Right lobe of liver (tissue), 6 donors: ENCODE results near the gene GABRB2. TPM values are rescaled to one million over a fixed set of nuclear protein-coding genes. Genes with fewer than 3 reads are reported as not detected.
A peak's percentile ranks its signal among the peaks of the same experiment; 100 is the strongest.

Source experiments
- ATAC-seq, 4 donors: fragments of 200-7000 bp; cut with Tn5 transposase; one replicate each; pipeline ENCODE4 v1.9.1; 2020; ENCODE audit warnings: mild to moderate bottlenecking in 4 of 4, moderate library complexity in 4 of 4
- DNase-seq, 3 donors: peaks; one replicate each; pipeline ENCODE4 v3.0.0-alpha.2; 2020
- H3K27ac ChIP-seq, 3 donors: fragments of 200-600 bp; one replicate each; pipeline ENCODE4 v1.8.0; 2022
- H3K27me3 ChIP-seq, 2 donors: fragments of 200-600 bp; one replicate each; pipeline ENCODE4 v1.8.0; 2022
- H3K36me3 ChIP-seq, 4 donors: fragments of 200-600 bp; sonication (generic) in 1 of 4; one replicate each; pipeline versions ENCODE4 v1.5.1 to v1.8.0; 2017 to 2022; ENCODE audit warnings: control low read depth in 1 of 4
- H3K4me1 ChIP-seq, 4 donors: fragments of 200-600 bp; sonication (generic) in 1 of 4; one replicate each; pipeline versions ENCODE4 v1.5.1 to v1.8.0; 2017 to 2022; ENCODE audit warnings: control low read depth in 1 of 4
- H3K4me3 ChIP-seq, 3 donors: fragments of 200-600 bp; one replicate each; pipeline ENCODE4 v1.8.0; 2022
- H3K9me3 ChIP-seq, 4 donors: fragments of 200-600 bp; sonication (generic) in 1 of 4; one replicate each; pipeline versions ENCODE4 v1.5.1 to v1.8.0; 2017 to 2022; ENCODE audit warnings: control low read depth in 1 of 4
- CTCF ChIP-seq, 4 donors: fragments of 200-600 bp in 3 of 4; fragments of 450-650 bp in 1 of 4; IDR thresholded peaks; one replicate each; pipeline versions ENCODE4 v1.5.1 to v1.8.0; 2016 to 2022; ENCODE audit warnings: antibody characterized with exemption in 4 of 4, mild to moderate bottlenecking in 2 of 4
- POLR2A ChIP-seq: fragments of 450-650 bp; IDR thresholded peaks from one replicate; pipeline ENCODE4 v1.6.1; 2017; ENCODE audit warnings: antibody characterized with exemption, mild to moderate bottlenecking
- WGBS: methylation state at CpG from one replicate; pipeline ENCODE4 v1.1.6; 2018; ENCODE audit warnings: low coverage, low lambda C conversion rate; ENCODE audit not compliant: insufficient coverage; ENCODE audit errors: missing lambda C conversion rate; 5-methylcytosine and 5-hydroxymethylcytosine counted together
- intact Hi-C, 2 donors: fragments of 100-400 bp; cut with DNase I; formaldehyde crosslinking; loops; one replicate each; pipeline versions ENCODE4 v1.11.2 to v1.14.1; 2022
- total RNA-seq, 6 experiments: library from RNA; depleted of rRNA in 2 of 6; stranded (reverse); fragments of >200 nt in 2 of 6; fragmentation: NEBNext Ultra II Directional in 3 of 6; extraction: Animal tissue kit (Norgen Biotek cat#: 25700) in 3 of 6; gene quantifications; one replicate each; pipeline versions ENCODE4 v1.1.0 to v1.2.4, GENCODE V29; 2016 to 2023
- donor health status: DM: no; HTN: yes; CAD: no.
- donor health status: DM: no; HTN: no; CAD: no.
- donor health status: DM: no; HTN: no; CAD: no.
- donor health status: DM: no; HTN: yes; CAD: no.
- donor health status: DM: no; HTN: yes; CAD: no.

Gene GABRB2
- total RNA-seq, 6 experiments from 2014 or later: not detected

GRCh38 chr5:161295721-161296250, 250.7 kb downstream of the GABRB2 start:
- no peaks in the 10 kb centered on the region for H3K36me3 ChIP-seq
- H3K27me3 ChIP-seq: no peaks in the 10 kb centered on the region
- no peaks in the 10 kb centered on the region for H3K9me3 ChIP-seq
- no peak for ATAC-seq
- H3K27ac ChIP-seq: no peak overlapping the region
- no peak for TF ChIP-seq POLR2A
- TF ChIP-seq CTCF (IDR thresholded peaks at IDR 0.05): no peak
- H3K4me1 ChIP-seq: no peaks in the 10 kb centered on the region
- DNase-seq: no peak
- intact Hi-C loops: no loop called here
- no peak overlapping the region for H3K4me3 ChIP-seq

- Histone ChIP-seq H3K27me3 (no peaks in the 10 kb centered on the region), H3K9me3 (no peaks in the 10 kb centered on the region), H3K4me3 (no peak overlapping the region), H3K27ac (no peak overlapping the region), H3K36me3 (no peaks in the 10 kb centered on the region), H3K4me1 (no peaks in the 10 kb centered on the region)
- intact Hi-C loops: no loop called here
- no peak for TF ChIP-seq CTCF (IDR thresholded peaks at IDR 0.05)
- TF ChIP-seq POLR2A: no peak
- no peak for DNase-seq
- ATAC-seq: no peak
- 72% methylated on average over 3 of the region's 3 CpGs for WGBS
These were observed 258.5 kb downstream of the GABRB2 start for GRCh38 chr5:161288071-161288470.

GRCh38 chr5:161287436-161287835, 259.1 kb downstream of the GABRB2 start:
- Histone ChIP-seq H3K4me1 (no peaks in the 10 kb centered on the region), H3K4me3 (no peak overlapping the region), H3K27ac (no peak overlapping the region), H3K27me3 (no peaks in the 10 kb centered on the region), H3K9me3 (no peaks in the 10 kb centered on the region), H3K36me3 (no peaks in the 10 kb centered on the region)
- WGBS: 6% methylated on average over 1 of the region's 1 CpG
- ATAC-seq: no peak
- intact Hi-C loops: no loop called here
- DNase-seq: no peak
- no peak for TF ChIP-seq CTCF (IDR thresholded peaks at IDR 0.05)
- no peak for TF ChIP-seq POLR2A

- no peak for DNase-seq
- 44% methylated on average over 2 of the region's 3 CpGs for WGBS
- H3K4me1 ChIP-seq: no peaks in the 10 kb centered on the region
- no peak overlapping the region for H3K4me3 ChIP-seq
- TF ChIP-seq CTCF (IDR thresholded peaks at IDR 0.05) (no peak), POLR2A (no peak)
- H3K27ac ChIP-seq: no peak overlapping the region
- no peaks in the 10 kb centered on the region for H3K36me3 ChIP-seq
- no peaks in the 10 kb centered on the region for H3K27me3 ChIP-seq
- intact Hi-C loops: no loop called here
- ATAC-seq: peak in 3 of 4 donors; percentile 13 to 35 (median 25)
- H3K9me3 ChIP-seq: no peaks in the 10 kb centered on the region
These were observed 260.4 kb downstream of the GABRB2 start for GRCh38 chr5:161286066-161286655.

- no peaks in the 10 kb centered on the region for H3K27me3 ChIP-seq
- intact Hi-C loops: no loop called here
- DNase-seq: no peak
- 74% methylated on average over 2 of the region's 2 CpGs for WGBS
- no peak overlapping the region for H3K4me3 ChIP-seq
- no peaks in the 10 kb centered on the region for H3K9me3 ChIP-seq
- ATAC-seq: no peak
- no peaks in the 10 kb centered on the region for H3K36me3 ChIP-seq
- TF ChIP-seq POLR2A: no peak
- no peak for TF ChIP-seq CTCF (IDR thresholded peaks at IDR 0.05)
- H3K27ac ChIP-seq: no peak overlapping the region
- H3K4me1 ChIP-seq: no peaks in the 10 kb centered on the region
These were observed 262.1 kb downstream of the GABRB2 start for GRCh38 chr5:161284445-161284844.
